Measurements from ENCODE around the gene CDH12. TPM values are rescaled to one million over a fixed set of nuclear protein-coding genes. Genes with fewer than 3 reads are reported as not detected.

CDH12 gene
- total and polyA plus RNA-seq, 2 experiments from 2014 or later = 0.09 to 0.97 TPM

GRCh38 chr5:22678886-22679285 lies 174.3 kb downstream of the CDH12 start:
- TF ChIP-seq CTCF (IDR thresholded peaks at IDR 0.05; ENCODE audit: low read depth, low read length) = no peak
- H3K4me1 ChIP-seq (ENCODE audit: low read depth) = no peaks in the 10 kb centered on the region
- no peaks in the 10 kb centered on the region for H3K36me3 ChIP-seq
- H3K4me3 ChIP-seq = no peak overlapping the region
- H3K27ac ChIP-seq = no peak overlapping the region
- no peaks in the 10 kb centered on the region for H3K27me3 ChIP-seq
- H3K9me3 ChIP-seq (ENCODE audit: low read depth) = no peaks in the 10 kb centered on the region
- no peak for DNase-seq (ENCODE audit: low read depth in 1 of 2, low spot score in 1 of 2)

GRCh38 chr5:22673131-22673530 lies 180.0 kb downstream of the CDH12 start:
- no peaks in the 10 kb centered on the region for H3K36me3 ChIP-seq
- no peaks in the 10 kb centered on the region for H3K4me1 ChIP-seq (ENCODE audit: low read depth)
- no peak overlapping the region for H3K4me3 ChIP-seq
- no peaks in the 10 kb centered on the region for H3K9me3 ChIP-seq (ENCODE audit: low read depth)
- no peak overlapping the region for H3K27ac ChIP-seq
- no peak for DNase-seq (ENCODE audit: low read depth in 1 of 2, low spot score in 1 of 2)
- TF ChIP-seq CTCF (IDR thresholded peaks at IDR 0.05; ENCODE audit: low read depth, low read length) = no peak
- H3K27me3 ChIP-seq = no peaks in the 10 kb centered on the region

GRCh38 chr5:22669345-22669744 lies 183.8 kb downstream of the CDH12 start:
- no peak overlapping the region for H3K27ac ChIP-seq
- no peaks in the 10 kb centered on the region for H3K4me1 ChIP-seq (ENCODE audit: low read depth)
- TF ChIP-seq CTCF (IDR thresholded peaks at IDR 0.05; ENCODE audit: low read depth, low read length) = no peak
- no peak overlapping the region for H3K4me3 ChIP-seq
- no peaks in the 10 kb centered on the region for H3K27me3 ChIP-seq
- no peaks in the 10 kb centered on the region for H3K36me3 ChIP-seq
- no peak for DNase-seq (ENCODE audit: low read depth in 1 of 2, low spot score in 1 of 2)
- H3K9me3 ChIP-seq (ENCODE audit: low read depth) = no peaks in the 10 kb centered on the region

GRCh38 chr5:22665801-22666200 lies 187.3 kb downstream of the CDH12 start:
- Histone ChIP-seq H3K4me3 (no peak overlapping the region), H3K36me3 (no peaks in the 10 kb centered on the region), H3K27ac (no peak overlapping the region), H3K9me3 (ENCODE audit: low read depth) (no peaks in the 10 kb centered on the region), H3K4me1 (ENCODE audit: low read depth) (no peaks in the 10 kb centered on the region), H3K27me3 (no peaks in the 10 kb centered on the region)
- TF ChIP-seq CTCF (IDR thresholded peaks at IDR 0.05; ENCODE audit: low read depth, low read length) = no peak
- no peak for DNase-seq (ENCODE audit: low read depth in 1 of 2, low spot score in 1 of 2)

GRCh38 chr5:22663134-22663533 lies 190.0 kb downstream of the CDH12 start:
- H3K27me3 ChIP-seq = no peaks in the 10 kb centered on the region
- H3K27ac ChIP-seq = no peak overlapping the region
- no peak for TF ChIP-seq CTCF (IDR thresholded peaks at IDR 0.05; ENCODE audit: low read depth, low read length)
- no peaks in the 10 kb centered on the region for H3K4me1 ChIP-seq (ENCODE audit: low read depth)
- H3K36me3 ChIP-seq = no peaks in the 10 kb centered on the region
- H3K9me3 ChIP-seq (ENCODE audit: low read depth) = no peaks in the 10 kb centered on the region
- DNase-seq (ENCODE audit: low read depth in 1 of 2, low spot score in 1 of 2) = no peak
- no peak overlapping the region for H3K4me3 ChIP-seq

GRCh38 chr5:22662391-22662790 lies 190.8 kb downstream of the CDH12 start:
- Histone ChIP-seq H3K27me3 (no peaks in the 10 kb centered on the region), H3K4me1 (ENCODE audit: low read depth) (no peaks in the 10 kb centered on the region), H3K36me3 (no peaks in the 10 kb centered on the region), H3K9me3 (ENCODE audit: low read depth) (no peaks in the 10 kb centered on the region), H3K27ac (no peak overlapping the region), H3K4me3 (no peak overlapping the region)
- no peak for DNase-seq (ENCODE audit: low read depth in 1 of 2, low spot score in 1 of 2)
- no peak for TF ChIP-seq CTCF (IDR thresholded peaks at IDR 0.05; ENCODE audit: low read depth, low read length)
